IPS DF 6.9 (cell line): Measurements from ENCODE around the gene GPR12.
"Not testable (repeated sequence)": the region's sequence is repeated elsewhere in the genome, so short reads cannot be mapped to it uniquely, and the experiment has no call there.

Experiments used
- DNase-seq: peaks from one replicate; pipeline ENCODE4 v3.0.0-alpha.2; 2013; ENCODE audit warnings: low read depth, low spot score
- H3K27ac ChIP-seq: one replicate; pipeline ENCODE4 v1.5.1; 2013; ENCODE audit warnings: low read length, control low read depth
- H3K27me3 ChIP-seq: 2 replicates; pipeline ENCODE4 v1.6.1; 2013; ENCODE audit warnings: mild to moderate bottlenecking, low read length; ENCODE audit not compliant: control insufficient read depth, insufficient read depth
- H3K36me3 ChIP-seq: 2 replicates; pipeline ENCODE4 v1.6.1; 2013; ENCODE audit warnings: low read length; ENCODE audit not compliant: control insufficient read depth, insufficient read depth
- H3K4me1 ChIP-seq: 2 replicates; pipeline ENCODE4 v1.6.1; 2013; ENCODE audit warnings: low read length; ENCODE audit not compliant: control insufficient read depth, insufficient read depth
- H3K4me3 ChIP-seq: 2 replicates; pipeline ENCODE4 v1.5.1; 2013; ENCODE audit warnings: mild to moderate bottlenecking, low read length
- H3K9me3 ChIP-seq: 2 replicates; pipeline ENCODE4 v1.6.1; 2013; ENCODE audit warnings: low read length, inconsistent platforms; ENCODE audit not compliant: control insufficient read depth, insufficient read depth
- WGBS: extraction: QIAGEN DNeasy Blood & Tissue Kit; methylation state at CpG from one replicate; pipeline ENCODE4 v1.1.7; 2013; ENCODE audit warnings: mixed read lengths, missing lambda C conversion rate; ENCODE audit not compliant: insufficient read length, insufficient coverage; 5-methylcytosine and 5-hydroxymethylcytosine counted together

Gene GPR12

DNA sequence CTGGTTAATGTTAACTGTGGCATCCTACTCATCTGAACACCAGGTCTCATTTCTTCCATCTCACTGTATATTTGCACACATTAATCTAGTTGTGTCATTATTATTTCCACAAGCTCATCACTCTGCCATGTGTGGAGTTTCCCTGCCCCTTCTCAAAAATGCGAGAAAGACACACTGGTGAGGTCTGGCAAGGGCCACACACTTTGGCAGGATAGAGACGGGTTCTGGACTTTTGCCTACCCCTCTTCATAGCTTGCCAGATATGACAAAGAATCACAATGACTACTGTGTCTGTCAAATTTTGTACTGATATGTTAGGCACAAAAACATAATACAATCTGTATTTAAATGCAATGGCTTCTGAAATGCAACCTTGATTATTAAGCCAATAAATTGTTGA lies 12.9 kb downstream of the GPR12 start:
- DNase-seq: no peak
- no peaks in the 10 kb centered on the region for H3K36me3 ChIP-seq
- H3K27me3 ChIP-seq: no peaks in the 10 kb centered on the region
- no peak overlapping the region for H3K27ac ChIP-seq
- no peak overlapping the region for H3K4me3 ChIP-seq
- no peaks in the 10 kb centered on the region for H3K9me3 ChIP-seq
- H3K4me1 ChIP-seq: no peaks in the 10 kb centered on the region
- no CpG with 5 or more reads among the region's 2 CpGs for WGBS

DNA sequence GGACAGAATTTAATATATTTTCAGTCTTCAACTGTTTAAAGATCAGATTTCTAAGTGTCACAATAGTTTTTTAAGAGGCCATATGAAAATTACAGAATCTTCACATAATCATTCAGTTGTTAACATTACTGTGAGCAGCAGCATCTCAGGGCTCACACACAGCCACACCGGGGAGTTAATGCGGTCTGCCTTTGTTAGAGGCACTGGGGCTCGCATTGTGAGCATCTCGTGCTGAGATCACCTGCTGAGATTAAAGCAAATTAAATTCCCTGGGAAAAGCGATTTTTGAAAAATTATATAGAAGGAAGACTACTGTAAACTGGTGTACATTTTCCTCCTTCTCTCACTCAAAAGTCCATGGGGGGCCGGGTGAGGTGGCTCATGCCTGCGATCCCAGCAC lies 16.6 kb downstream of the GPR12 start:
- no peaks in the 10 kb centered on the region for H3K36me3 ChIP-seq
- peaks cover 3% of the 10 kb centered on the region; the same call in 1 of the 2 replicates for H3K4me1 ChIP-seq
- no peak for DNase-seq
- no peak overlapping the region for H3K4me3 ChIP-seq
- no CpG with 5 or more reads among the region's 7 CpGs for WGBS
- no peaks in the 10 kb centered on the region for H3K9me3 ChIP-seq
- no peak overlapping the region for H3K27ac ChIP-seq
- H3K27me3 ChIP-seq: no peaks in the 10 kb centered on the region; the same call in 1 of the 2 replicates

DNA sequence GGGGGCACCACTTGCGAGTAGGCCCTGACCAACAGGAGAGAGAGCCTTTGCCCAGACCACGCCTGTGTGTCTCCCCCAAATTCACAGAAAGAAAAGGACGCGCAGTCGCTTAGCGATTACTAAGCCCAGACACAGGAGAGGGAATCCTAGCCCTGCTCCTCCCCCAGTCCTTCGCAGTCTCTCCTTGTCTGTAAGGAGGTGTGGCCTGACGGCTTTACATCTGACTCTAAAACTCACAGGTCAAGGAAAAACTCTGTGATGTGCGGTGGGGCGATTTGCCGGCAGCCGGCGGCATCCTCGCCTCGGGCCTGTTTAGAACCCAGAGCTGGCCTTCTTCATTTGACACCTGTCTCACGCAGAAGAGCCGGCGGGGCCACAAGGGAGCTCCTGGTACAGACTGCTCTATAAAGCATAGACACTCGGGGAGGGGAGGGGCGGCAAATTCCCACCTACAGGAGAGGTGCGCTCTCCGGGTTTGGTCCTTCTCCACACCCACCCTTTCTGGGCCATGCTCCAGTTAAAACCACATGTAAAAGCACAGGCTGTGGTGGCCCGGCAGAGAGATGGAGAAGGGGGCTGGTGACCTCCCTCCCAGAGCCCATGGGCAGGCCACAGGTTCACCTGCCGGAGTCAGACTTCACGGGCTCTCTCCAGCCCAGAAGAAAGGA lies 17.8 kb downstream of the GPR12 start:
- Histone ChIP-seq H3K27ac (no peak overlapping the region), H3K36me3 (no peaks in the 10 kb centered on the region), H3K4me1 (peaks cover 3% of the 10 kb centered on the region; the same call in 1 of the 2 replicates), H3K27me3 (no peaks in the 10 kb centered on the region; the same call in 1 of the 2 replicates), H3K4me3 (no peak overlapping the region), H3K9me3 (no peaks in the 10 kb centered on the region)
- DNase-seq: no peak
- WGBS: no CpG with 5 or more reads among the region's 25 CpGs

DNA sequence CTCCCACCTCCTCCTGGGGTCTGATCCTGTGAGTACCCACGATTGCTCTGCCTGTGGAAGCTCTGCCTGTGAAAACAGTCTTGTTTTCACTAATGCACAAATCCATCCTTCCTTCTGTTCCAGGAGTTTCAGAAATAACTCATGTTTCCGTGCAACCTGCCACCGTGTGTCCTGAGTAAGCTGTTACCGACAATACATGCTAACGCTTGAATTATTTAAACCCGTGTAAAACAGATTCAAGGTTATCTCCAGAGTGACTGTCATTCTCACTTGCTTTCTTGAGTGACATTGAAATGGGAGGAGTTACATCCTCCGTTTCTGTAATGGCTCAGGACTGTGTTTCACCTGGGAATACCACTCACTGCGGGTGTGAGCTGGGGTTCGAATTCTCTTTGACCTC lies 24.9 kb downstream of the GPR12 start:
- no CpG with 5 or more reads among the region's 9 CpGs for WGBS
- Histone ChIP-seq H3K27ac (no peak overlapping the region), H3K27me3 (no peaks in the 10 kb centered on the region), H3K36me3 (no peaks in the 10 kb centered on the region), H3K9me3 (no peaks in the 10 kb centered on the region), H3K4me3 (no peak overlapping the region), H3K4me1 (no peaks in the 10 kb centered on the region)
- no peak for DNase-seq

DNA sequence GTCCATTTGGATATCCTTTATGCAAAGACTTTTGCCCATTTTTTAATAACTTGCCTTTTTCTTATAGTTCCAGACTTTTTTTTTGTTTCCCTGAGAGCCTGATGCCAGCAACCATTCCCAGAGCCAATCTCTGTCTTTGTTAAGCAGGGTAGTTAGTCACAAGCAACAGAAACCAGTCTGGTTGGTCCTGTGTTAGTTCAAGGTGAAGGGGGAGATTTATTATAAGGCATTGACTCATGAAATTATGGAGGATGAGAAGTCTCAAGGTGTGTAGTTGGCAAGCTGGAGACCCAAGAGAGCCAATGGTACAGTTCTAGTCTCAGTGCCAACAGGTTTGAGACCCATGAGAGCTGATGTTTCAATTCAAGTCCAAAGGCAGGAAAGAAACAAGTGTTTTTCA lies 33.0 kb downstream of the GPR12 start:
- DNase-seq: no peak

DNA sequence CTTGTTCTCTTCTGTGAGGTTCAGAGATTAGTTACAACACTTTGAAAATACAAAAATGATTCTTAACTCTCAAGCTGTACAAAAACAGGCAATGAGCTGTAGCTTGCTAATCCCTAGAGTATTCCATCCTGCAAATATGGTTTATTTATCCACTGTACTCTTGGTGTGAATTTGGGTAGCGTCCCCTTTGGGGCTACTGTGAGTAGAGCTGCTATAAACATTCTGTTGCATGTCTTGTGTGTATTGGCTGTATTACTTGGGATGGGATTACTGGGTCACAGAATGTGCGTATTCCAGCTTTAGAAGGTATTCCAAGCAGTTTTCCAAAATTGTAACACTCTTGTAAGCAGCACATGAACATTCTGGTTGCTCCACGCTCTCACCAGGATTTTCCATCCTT lies 33.5 kb downstream of the GPR12 start:
- no peaks in the 10 kb centered on the region for H3K9me3 ChIP-seq
- H3K4me3 ChIP-seq: no peak overlapping the region
- no peak overlapping the region for H3K27ac ChIP-seq
- H3K27me3 ChIP-seq: no peaks in the 10 kb centered on the region
- no peak for DNase-seq
- H3K4me1 ChIP-seq: no peaks in the 10 kb centered on the region
- no peaks in the 10 kb centered on the region for H3K36me3 ChIP-seq
- WGBS: no CpG with 5 or more reads among the region's 3 CpGs

More for the DNA sequence above, 33.0 kb downstream of the GPR12 start:
- no peak overlapping the region for H3K4me3 ChIP-seq
- H3K9me3 ChIP-seq: no peaks in the 10 kb centered on the region
- no peak overlapping the region for H3K27ac ChIP-seq
- no peaks in the 10 kb centered on the region for H3K36me3 ChIP-seq
- H3K27me3 ChIP-seq: no peaks in the 10 kb centered on the region
- no peaks in the 10 kb centered on the region for H3K4me1 ChIP-seq

DNA sequence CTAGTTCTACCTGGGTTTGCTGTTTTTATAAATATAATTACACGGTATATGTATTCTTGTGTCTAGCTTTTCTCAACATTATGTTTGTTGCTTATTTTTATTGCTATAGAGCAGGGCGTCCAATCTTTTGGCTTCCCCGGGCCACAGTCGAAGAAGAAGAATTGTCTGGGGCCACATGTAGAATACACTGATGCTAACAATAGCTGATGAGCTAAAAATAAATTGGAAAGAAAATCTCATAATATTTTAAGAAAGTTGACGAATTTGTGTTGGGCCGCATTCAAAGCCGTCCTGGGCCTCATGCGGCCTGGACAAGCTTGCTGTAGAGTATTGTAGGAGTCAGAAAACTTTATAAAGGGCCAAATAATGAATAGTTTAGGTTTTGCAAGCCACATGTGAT lies 33.9 kb downstream of the GPR12 start:
- no peak overlapping the region for H3K27ac ChIP-seq
- no peaks in the 10 kb centered on the region for H3K4me1 ChIP-seq
- H3K27me3 ChIP-seq: no peaks in the 10 kb centered on the region
- no peak overlapping the region for H3K4me3 ChIP-seq
- WGBS: no CpG with 5 or more reads among the region's 8 CpGs
- no peak for DNase-seq
- H3K9me3 ChIP-seq: no peaks in the 10 kb centered on the region
- H3K36me3 ChIP-seq: no peaks in the 10 kb centered on the region

DNA sequence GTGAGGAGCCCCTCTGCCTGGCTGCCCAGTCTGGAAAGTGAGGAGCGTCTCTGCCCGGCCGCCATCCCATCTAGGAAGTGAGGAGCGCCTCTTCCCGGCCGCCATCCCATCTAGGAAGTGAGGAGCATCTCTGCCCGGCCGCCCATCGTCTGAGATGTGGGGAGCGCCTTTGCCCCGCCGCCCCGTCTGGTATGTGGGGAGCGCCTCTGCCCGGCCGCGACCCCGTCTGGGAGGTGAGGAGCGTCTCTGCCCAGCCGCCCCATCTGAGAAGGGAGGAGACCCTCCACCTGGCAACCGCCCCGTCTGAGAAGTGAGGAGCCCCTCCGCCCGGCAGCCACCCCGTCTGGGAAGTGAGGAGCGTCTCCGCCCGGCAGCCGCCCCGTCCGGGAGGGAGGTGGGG lies 37.0 kb downstream of the GPR12 start:
- not testable (repeated sequence) for H3K36me3 ChIP-seq, H3K4me3 ChIP-seq, H3K4me1 ChIP-seq, H3K27me3 ChIP-seq, H3K9me3 ChIP-seq, H3K27ac ChIP-seq, DNase-seq
- no CpG with 5 or more reads among the region's 31 CpGs for WGBS

DNA sequence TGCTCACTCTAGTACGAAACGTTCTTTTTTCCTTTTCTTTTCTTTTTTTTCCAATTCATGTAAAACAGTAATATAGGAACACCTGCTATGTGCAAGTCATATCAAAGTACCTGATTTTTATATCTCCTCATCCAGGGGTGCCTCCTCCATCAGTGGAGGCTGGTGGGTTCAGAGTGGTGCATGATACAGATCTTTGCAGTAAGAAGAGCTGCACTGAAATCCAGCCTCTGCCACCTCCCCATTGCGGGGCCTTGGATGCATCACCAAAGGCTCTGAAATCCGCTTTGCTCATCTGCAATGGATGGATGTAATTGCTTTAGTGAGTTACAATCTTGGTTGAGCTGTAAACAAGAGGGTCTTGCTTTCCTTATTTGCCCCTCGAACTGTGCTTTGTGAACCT lies 38.3 kb downstream of the GPR12 start:
- Histone ChIP-seq H3K27me3 (no peaks in the 10 kb centered on the region), H3K9me3 (no peaks in the 10 kb centered on the region), H3K4me1 (no peaks in the 10 kb centered on the region), H3K4me3 (no peak overlapping the region), H3K27ac (no peak overlapping the region), H3K36me3 (no peaks in the 10 kb centered on the region)
- no peak for DNase-seq
- WGBS: no CpG with 5 or more reads among the region's 5 CpGs

DNA sequence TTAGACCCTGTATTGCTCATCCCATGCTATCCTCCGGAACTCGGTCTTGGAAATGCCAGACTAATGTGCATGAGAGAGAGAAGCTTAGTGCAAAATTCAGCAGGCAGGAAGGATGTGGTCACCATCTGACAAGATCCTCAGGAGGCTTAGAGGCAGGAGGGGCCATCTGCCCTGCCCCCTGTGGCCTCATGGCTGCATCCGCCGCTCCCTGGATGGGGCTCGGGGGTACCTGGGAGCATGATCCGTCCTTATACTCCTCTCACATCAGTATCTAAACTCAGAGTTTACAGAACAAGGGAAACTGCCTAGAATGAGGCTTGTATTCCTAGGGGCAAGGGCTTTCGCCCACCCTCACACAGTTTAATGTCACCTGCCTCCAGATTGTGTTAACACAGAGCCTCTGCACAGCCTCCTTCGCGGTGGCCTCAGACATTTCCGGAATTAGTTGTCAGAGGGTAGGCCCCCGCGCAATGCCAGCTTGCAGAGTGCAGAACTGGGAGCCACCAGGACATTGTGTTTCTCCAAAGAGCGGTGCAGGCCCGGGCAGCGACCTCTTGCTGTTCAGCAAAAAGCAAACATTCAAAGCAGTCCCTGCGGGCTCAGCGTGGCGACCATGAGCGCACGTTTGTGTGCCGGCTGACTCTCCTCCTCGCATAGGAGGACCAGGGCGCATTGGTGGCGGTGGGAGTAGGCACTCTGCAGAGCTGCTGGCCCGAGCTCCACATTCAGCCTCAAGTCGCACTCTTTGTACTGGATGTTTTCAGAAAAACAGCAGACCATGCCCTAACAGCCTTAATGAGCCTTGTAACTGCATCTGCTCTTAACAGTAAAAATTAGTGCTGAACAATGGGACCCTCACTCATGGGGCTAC lies 39.1 kb downstream of the GPR12 start:
- Histone ChIP-seq H3K27me3 (no peaks in the 10 kb centered on the region), H3K36me3 (no peaks in the 10 kb centered on the region), H3K9me3 (no peaks in the 10 kb centered on the region), H3K4me1 (no peaks in the 10 kb centered on the region), H3K27ac (no peak overlapping the region), H3K4me3 (no peak overlapping the region)
- no CpG with 5 or more reads among the region's 26 CpGs for WGBS
- DNase-seq: no peak
